ENCODE results near the gene KBTBD13. TPM values are rescaled to one million over a fixed set of nuclear protein-coding genes. Genes with fewer than 3 reads are reported as not detected.
"Not testable (repeated sequence)": the region's sequence is repeated elsewhere in the genome, so short reads cannot be mapped to it uniquely, and the experiment has no call there.

KBTBD13 gene
- total and polyA plus RNA-seq, 7 donors, result 0.12 to 5.7 (median 1.8) TPM

DNA sequence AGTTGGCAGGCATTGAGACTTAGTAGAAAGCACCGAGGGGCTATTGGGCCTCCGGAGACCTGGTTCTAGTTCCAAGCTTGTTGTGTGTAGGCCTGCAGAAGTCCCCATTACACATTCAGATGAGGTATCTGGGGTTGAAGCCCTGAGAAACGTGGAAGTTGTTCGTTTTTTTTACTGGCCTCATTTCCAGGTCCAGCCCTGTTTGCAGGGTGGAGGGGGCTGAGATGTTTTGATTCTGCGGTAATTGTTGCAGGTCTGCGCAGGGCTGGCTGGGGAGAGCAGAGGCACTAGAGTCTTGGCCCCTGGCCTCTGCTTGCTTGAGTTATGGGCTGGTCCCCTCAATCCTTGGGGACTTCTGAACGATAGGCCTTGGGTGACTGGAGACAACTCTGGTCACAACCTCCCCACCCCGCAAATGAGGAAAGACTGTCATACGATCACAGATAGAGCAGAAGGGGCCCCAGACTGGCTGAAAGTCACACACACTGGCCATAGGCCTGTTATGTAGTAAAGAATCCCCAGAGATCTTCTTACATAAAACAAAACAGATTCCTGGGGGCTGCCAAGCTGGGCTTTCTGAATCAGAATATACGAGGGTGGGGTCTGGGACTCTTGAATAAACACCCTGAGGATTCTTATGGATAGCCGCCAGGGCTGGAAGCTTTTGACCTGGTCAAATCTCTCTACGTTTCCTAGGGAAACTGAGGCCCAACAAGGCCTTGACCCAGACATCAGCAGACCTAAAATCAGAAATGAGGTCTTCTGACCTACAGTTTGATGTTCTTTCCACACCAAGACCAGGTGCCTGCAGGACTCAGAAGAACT, 15.6 kb downstream of the KBTBD13 start:
- TF ChIP-seq, protein P1, sequence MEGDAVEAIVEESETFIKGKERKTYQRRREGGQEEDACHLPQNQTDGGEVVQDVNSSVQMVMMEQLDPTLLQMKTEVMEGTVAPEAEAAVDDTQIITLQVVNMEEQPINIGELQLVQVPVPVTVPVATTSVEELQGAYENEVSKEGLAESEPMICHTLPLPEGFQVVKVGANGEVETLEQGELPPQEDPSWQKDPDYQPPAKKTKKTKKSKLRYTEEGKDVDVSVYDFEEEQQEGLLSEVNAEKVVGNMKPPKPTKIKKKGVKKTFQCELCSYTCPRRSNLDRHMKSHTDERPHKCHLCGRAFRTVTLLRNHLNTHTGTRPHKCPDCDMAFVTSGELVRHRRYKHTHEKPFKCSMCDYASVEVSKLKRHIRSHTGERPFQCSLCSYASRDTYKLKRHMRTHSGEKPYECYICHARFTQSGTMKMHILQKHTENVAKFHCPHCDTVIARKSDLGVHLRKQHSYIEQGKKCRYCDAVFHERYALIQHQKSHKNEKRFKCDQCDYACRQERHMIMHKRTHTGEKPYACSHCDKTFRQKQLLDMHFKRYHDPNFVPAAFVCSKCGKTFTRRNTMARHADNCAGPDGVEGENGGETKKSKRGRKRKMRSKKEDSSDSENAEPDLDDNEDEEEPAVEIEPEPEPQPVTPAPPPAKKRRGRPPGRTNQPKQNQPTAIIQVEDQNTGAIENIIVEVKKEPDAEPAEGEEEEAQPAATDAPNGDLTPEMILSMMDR (IDR thresholded peaks at IDR 0.05), result no peak
- ATAC-seq, result no peak
- H3K27me3 ChIP-seq (ENCODE audit: insufficient read depth in 3 of 3, low read length in 2 of 3), result no peaks in the 10 kb centered on the region
- H3K4me1 ChIP-seq, result peaks cover 27% of the 10 kb centered on the region
- no peaks in the 10 kb centered on the region for H3K9me3 ChIP-seq
- peaks cover 0 to 10% of the 10 kb centered on the region in 2 donors for H3K36me3 ChIP-seq (ENCODE audit: insufficient read depth in 1 of 2, low read depth in 1 of 2)
- 70 to 75% (median 71%) methylated on average over 12 of the region's 12 CpGs for WGBS, 3 donors
- intact Hi-C loops (cut with DNase I), result no loop called here
- no peak for DNase-seq
- H3K27ac ChIP-seq, result no peak overlapping the region
- H3K4me3 ChIP-seq, result no peak overlapping the region

DNA sequence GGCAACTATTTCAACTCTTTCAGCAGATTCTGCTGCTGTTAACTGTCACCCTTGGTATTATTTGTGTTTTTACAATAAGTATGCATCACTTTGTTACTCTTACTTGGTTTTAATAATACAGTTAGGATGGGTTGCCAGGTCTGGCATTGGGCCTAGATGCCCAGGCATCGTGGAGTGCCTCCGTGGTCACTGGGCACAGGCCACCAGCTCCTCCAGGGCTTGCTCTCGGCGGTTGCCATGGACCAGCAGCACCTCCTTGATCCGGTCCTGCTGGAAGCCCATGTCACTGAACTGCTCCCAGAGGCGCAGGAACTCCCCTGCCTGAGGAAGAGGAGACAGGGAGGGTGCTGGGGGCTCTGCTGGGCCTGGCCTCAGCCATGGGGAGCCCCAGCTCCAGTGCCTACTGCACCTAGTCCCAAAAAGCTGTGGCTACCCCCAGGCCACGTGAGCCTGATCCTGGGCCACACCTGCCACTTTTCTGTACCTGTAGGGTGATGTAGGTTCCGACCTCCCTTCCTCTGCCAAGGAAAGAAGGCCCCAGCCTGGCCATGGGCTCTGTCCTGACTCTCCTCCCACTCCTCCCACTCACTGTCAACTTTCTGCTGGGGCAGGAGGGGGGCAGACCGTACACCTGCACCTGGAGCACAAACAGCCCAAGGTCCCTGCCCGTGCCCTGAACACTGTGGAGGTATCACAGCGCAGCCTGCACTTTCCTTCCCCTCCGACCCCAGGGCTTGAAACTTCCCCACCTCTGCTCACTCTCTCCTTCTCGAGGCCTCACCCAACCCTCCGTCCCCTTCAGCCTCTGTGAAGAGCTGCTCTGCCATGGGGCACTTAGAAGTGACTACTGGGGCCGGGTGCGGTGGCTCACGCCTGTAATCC, 16.6 kb downstream of the KBTBD13 start:
- TF ChIP-seq, protein P1 (IDR thresholded peaks at IDR 0.05), result no peak
- 82 to 88% (median 83%) methylated on average over 16 to 17 of the region's 17 CpGs for WGBS, 3 donors
- Histone ChIP-seq H3K27ac (no peak overlapping the region), H3K4me1 (peaks cover 19% of the 10 kb centered on the region), H3K4me3 (no peak overlapping the region), H3K36me3 (ENCODE audit: insufficient read depth in 1 of 2, low read depth in 1 of 2) (peaks cover 3 to 20% of the 10 kb centered on the region in 2 donors), H3K27me3 (ENCODE audit: insufficient read depth in 3 of 3, low read length in 2 of 3) (no peaks in the 10 kb centered on the region), H3K9me3 (no peaks in the 10 kb centered on the region)
- no peak for ATAC-seq
- intact Hi-C loops (cut with DNase I), result no loop called here
- DNase-seq, result no peak

DNA sequence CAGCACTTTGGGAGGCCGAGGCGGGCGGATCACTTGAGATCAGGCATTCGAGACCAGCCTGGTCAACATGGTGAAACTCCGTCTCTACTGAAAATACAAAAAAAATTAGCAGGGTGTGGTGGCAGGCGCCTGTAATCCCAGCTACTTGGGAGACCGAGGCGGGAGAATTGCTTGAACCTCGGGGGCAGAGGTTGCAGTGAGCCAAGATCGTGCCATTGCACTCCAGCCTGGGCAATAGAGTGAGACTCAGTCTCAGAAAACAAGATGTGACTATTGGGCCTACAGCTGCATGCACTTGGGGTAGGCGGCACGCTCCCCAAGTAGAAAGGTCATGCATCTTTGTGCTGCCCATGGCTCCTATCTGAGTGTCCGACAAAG, 17.2 kb downstream of the KBTBD13 start:
- H3K27me3 ChIP-seq (ENCODE audit: insufficient read depth in 3 of 3, low read length in 2 of 3); intact Hi-C loops (cut with DNase I); H3K27ac ChIP-seq; ATAC-seq; H3K9me3 ChIP-seq; H3K4me3 ChIP-seq; DNase-seq: not testable (repeated sequence)
- 93 to 96% (median 94%) methylated on average over 13 of the region's 13 CpGs for WGBS, 3 donors
- Histone ChIP-seq H3K36me3 (ENCODE audit: insufficient read depth in 1 of 2, low read depth in 1 of 2) (peaks cover 4 to 26% of the 10 kb centered on the region in 2 donors), H3K4me1 (peaks cover 17% of the 10 kb centered on the region)

DNA sequence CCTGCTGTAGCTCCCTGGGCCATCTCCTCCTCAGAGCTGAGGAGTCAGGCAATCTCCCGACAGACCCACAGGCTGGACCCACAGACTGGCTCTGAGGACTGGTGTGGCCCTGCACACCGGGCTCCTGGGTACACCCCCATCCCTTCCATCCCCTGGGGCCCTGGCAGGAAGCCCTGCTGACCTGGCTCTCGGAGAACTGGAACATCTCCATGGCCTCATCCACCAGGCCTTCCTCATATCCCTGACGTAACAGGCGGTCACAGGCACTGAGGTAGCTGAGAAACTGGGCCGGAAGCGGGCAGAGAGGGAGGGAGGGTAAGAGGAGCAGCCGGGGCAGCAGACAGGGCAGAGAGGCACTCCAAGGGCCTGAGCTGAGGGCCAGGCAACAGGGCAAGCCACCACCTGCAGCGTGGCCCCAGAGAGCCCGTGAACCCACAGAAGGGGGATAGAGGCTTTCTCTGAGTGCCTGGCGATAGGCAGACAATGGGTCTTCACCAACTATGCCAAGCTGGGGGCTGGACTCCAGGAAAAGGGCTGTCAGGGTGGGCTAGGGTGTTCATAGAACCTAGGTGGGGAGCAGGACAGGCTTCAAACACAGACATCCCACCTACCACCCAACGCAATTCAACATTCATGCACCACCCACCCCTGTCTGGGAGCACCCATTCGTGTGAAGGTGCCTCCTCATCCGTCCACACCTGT, 17.9 kb downstream of the KBTBD13 start:
- no peaks in the 10 kb centered on the region for H3K9me3 ChIP-seq
- peak in 1 of 4 donors; percentile 71 for ATAC-seq
- no peak for DNase-seq
- H3K4me3 ChIP-seq, result no peak overlapping the region
- intact Hi-C loops (cut with DNase I), result no loop called here
- TF ChIP-seq, protein P1 (IDR thresholded peaks at IDR 0.05), result no peak
- 69 to 85% (median 76%) methylated on average over 14 of the region's 14 CpGs for WGBS, 3 donors
- no peaks in the 10 kb centered on the region for H3K27me3 ChIP-seq (ENCODE audit: insufficient read depth in 3 of 3, low read length in 2 of 3)
- peaks cover 13% of the 10 kb centered on the region for H3K4me1 ChIP-seq
- no peak overlapping the region for H3K27ac ChIP-seq
- H3K36me3 ChIP-seq (ENCODE audit: insufficient read depth in 1 of 2, low read depth in 1 of 2), result peaks cover 4 to 33% of the 10 kb centered on the region in 2 donors

Measured in psoas muscle (tissue), 8 donors.